Thyroid gland (tissue), 4 donors: ENCODE results near the gene SLC8A1.

Experiments
- POLR2A ChIP-seq, 2 donors: fragments of 450-650 bp; IDR thresholded peaks; one replicate each; pipeline ENCODE4 v1.6.1; 2017; ENCODE audit warnings: antibody characterized with exemption in 2 of 2, mild to moderate bottlenecking in 2 of 2, moderate library complexity in 1 of 2
- TF ChIP-seq, protein P1 (sequence below), 6 experiments: fragments of 200-600 bp in 3 of 6; fragments of 450-650 bp in 3 of 6; sonication (generic) in 3 of 6; IDR thresholded peaks; one replicate each; pipeline ENCODE4 v1.5.1; 2016 to 2019; ENCODE audit warnings: antibody characterized with exemption in 6 of 6, mild to moderate bottlenecking in 2 of 6, inconsistent platforms in 1 of 6, moderate library complexity in 1 of 6

DNA sequence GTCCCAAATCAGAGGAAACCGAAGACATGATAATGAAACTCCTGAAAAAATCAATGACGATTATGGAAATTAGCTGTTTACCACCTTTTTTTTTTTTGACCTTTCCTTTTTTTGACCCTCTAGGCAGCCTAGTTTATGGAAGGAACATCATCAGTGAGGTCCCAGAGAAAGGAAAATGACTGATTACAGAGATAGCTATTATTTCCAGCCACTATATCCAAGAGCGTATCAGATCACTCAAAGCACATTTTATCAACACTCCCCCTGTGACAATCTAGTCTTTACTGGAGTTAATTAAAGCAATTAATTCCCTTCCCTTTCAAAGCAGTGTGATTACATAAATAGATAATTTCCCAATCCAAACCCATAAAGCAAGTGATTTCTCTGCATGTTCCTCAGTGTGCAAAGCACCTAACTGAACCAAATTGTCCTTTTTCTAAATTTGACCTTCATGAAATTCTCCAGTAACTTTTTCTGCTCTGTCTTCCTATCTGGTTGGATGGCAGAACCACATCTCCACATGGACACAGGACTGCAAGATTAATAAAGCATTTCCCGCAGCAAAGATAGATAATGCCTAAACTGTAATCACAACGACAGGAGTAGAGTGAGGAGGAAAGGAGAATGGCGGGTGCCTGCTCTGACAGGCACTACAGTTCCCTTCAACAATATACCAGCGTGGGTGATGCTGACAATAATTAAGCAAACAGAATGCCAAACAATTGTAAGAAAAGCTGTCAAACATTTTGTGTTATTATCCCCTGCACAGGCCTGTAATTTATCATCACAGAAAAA is 194.4 kb downstream of the SLC8A1 start:
- TF ChIP-seq, protein P1, sequence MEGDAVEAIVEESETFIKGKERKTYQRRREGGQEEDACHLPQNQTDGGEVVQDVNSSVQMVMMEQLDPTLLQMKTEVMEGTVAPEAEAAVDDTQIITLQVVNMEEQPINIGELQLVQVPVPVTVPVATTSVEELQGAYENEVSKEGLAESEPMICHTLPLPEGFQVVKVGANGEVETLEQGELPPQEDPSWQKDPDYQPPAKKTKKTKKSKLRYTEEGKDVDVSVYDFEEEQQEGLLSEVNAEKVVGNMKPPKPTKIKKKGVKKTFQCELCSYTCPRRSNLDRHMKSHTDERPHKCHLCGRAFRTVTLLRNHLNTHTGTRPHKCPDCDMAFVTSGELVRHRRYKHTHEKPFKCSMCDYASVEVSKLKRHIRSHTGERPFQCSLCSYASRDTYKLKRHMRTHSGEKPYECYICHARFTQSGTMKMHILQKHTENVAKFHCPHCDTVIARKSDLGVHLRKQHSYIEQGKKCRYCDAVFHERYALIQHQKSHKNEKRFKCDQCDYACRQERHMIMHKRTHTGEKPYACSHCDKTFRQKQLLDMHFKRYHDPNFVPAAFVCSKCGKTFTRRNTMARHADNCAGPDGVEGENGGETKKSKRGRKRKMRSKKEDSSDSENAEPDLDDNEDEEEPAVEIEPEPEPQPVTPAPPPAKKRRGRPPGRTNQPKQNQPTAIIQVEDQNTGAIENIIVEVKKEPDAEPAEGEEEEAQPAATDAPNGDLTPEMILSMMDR (IDR thresholded peaks at IDR 0.05): no peak
- TF ChIP-seq POLR2A (IDR thresholded peaks at IDR 0.05): no peak
